COLO668 (cell line): Measurements from ENCODE around the gene PLXNA2.

Experiments
- DNase-seq: peaks from one replicate; lab custom pipeline; 2025; ENCODE audit not compliant: unreplicated experiment; lab: John Stamatoyannopoulos, UW

The PLXNA2 gene

GRCh38 chr1:208205216-208206013, 38.8 kb downstream of the PLXNA2 start:
- DNase-seq: peak; percentile 26

DNA sequence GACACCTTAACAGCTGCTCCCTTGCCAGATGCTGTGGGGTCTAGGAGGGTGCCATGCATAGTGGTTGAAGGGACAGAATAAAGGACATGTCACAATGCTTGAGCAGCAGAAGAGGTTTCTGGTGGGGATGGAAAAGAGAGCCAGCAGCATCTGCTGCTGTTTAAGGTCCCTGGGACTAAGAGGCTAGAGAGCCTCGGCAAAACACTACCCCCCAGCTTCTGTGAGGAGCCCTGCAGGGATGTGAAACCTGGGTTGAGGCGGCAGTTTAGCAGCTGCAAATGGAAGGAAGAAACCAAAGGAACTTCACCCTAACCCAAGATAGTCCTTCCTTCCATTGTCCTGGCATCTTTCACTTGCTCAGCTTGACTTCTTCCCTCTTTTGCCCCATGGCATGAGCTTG, 39.4 kb downstream of the PLXNA2 start:
- no peak for DNase-seq

DNA sequence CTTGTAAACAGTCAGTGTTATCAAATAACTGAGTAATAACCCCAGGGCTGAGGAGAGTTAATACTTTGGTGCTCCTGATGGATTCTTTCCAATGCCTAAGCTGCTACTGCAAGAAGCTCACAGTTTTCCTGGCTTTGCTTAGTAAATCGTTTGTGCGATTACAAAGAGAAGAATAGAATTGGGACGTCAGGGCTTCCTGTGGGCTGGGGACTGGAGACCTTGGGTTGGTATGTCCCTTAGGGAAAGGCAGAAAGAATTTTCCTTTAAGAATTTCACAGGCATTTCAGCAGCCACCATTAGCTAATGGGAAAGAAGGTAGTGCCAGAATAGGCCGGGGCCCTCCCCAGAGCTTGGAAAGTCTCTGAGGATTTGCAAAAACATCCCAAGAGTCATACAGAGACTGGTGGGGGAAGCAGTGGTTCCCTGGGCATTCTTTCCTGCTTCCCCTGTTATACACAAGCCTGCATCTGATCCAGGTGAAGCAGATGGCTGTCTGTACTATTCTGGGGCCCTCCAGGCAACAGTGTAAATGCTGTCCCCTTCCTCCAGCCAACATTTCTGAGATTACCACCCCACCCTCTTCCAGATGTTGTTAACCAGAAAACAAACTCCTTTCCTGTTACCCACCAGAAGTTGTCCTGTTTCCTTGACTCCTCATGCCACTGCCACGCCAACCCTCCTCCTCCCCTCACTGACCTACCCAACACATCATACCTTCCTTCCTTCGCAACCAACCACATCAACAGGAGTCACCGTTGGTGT, 40.2 kb downstream of the PLXNA2 start:
- no peak for DNase-seq

- peak; percentile 91 for DNase-seq
These were observed 40.9 kb downstream of the PLXNA2 start for GRCh38 chr1:208203127-208203847.

DNA sequence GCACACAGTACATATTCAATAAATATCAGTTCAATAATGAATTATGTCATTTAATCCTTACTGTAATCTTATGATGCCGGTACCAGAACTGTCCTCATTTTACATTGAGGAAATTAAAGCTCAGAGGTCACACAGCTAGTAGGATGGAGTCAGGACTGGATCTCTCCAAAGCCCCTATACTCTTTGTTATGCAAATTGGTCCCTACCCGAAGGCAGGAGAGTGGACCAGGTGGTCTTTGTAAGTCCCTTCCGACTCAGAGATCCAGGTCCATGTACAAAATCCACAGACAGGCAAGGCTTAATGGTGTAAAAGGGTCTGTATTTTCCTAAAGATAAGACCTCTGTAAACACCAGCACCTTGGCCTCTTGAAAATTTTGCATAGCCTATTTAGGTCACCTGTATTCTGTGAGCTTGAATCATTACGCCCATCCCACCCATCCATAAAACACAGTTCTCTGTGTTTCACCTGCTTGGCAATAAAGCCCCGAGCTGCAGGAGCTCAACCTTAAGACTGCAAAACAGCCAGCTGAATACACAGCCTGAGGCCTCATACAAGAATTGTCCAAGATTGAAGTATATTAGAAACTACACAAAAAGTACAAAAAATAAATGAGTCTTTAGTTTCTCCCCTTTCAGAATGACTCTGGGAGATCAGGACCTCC, 41.7 kb downstream of the PLXNA2 start:
- peak; percentile 54 for DNase-seq

DNA sequence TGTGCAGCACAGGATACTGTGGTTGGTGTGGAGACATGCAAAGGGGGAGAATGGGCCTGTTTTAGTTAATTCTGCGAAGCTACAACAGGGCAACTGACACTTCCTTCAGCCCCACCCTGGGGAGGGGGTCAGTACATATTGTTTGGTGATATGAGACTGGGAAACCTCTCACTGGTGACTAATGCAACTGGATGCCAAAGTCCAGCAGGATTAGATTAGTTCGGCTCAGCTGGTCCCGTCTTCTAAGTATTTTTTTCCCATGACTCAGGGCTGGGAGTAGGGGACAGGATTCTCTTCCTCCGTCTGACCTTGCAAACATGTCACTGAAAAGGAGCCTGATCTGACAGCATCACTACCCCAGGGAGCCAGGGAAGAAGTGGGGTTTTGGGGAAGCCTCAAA, 43.0 kb downstream of the PLXNA2 start:
- no peak for DNase-seq

- DNase-seq: no peak
These were observed 44.1 kb downstream of the PLXNA2 start for GRCh38 chr1:208200116-208200515.

- DNase-seq: no peak
These were observed 45.9 kb downstream of the PLXNA2 start for GRCh38 chr1:208198236-208198635.

GRCh38 chr1:208194944-208195343, 49.2 kb downstream of the PLXNA2 start:
- no peak for DNase-seq

DNA sequence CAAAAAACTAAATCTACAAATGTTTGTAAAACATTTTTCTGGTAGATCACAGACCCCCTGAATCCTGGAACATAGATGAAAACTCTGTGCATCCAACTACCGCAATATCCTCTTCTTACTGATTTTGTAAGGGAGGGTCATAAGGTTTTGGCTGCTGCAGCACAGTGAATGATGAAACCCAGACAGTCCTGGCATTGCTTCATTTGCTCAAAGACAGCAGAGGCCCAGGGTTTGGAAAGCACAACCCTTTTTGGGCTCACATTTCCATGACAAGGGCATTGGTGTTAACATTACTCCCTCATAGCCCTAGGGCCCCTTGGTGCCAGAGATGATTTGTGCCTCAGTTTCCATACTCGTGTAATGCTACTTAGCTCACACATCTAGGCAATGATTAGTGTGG, 51.2 kb downstream of the PLXNA2 start:
- DNase-seq: no peak

DNA sequence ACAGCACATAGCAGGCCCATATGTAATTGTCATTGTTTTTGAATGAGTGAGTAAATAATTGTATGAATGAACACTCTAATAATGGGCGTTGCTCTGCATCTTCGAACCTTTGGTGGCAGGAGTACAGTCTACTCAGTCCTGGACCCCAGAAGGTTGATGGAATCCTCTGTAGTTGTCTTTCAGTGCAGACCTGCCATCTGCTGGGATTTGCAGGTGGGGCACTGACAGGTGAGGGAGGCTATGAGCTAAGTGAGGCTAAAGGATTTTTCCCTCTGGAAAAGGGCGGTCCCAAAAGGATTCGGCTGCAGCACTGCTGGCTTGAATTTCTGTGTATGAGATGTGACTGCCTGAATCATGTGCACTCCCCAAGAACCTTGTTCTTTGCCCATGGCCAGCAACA, 53.4 kb downstream of the PLXNA2 start:
- DNase-seq: no peak

- DNase-seq: no peak
These were observed 54.5 kb downstream of the PLXNA2 start for GRCh38 chr1:208189716-208190115.

- DNase-seq: no peak
These were observed 55.0 kb downstream of the PLXNA2 start for GRCh38 chr1:208189183-208189582.

DNA sequence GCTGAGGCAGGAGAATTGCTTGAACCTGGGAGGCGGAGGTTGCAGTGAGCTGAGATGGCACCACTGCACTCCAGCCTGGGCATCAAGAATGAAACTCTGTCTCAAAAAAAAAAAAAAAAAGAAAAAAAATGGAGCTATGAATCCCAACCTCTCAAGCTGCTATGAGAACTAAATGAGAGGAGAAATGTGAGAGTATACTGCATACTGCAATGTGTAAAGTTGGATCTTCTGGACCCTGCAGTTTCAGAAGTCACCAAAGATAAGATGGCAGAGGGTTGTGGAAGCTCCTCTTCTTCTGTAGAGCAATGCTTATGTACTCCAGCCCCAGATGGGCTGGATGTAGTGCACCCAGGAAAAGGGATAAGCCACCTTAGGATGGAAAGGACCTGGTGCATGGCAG, 55.6 kb downstream of the PLXNA2 start:
- no peak for DNase-seq

GRCh38 chr1:208187499-208188041, 56.6 kb downstream of the PLXNA2 start:
- no peak for DNase-seq

DNA sequence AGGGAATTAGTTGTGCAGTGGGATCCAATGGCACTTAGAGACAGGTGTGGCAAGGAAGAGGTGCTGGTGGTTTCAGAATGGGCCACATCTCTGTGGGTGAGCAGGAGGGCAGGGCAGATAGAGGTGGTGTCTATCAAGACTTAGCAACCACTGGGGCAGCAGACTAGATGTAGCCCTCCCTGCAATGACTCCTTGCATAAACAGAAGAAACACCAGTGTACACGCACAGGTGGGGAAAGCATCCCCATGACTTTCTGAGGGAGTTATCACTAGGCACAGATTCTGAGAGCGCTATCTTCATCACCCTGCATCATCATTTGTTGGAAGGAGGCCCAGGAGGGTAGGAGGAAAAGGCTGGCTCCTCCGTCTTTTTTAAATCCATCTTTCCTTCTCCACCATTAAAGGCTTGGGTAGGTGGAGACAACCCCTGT, 58.4 kb downstream of the PLXNA2 start:
- DNase-seq: no peak

- no peak for DNase-seq
These were observed 59.1 kb downstream of the PLXNA2 start for GRCh38 chr1:208184966-208185654.

GRCh38 chr1:208183977-208184911, 59.9 kb downstream of the PLXNA2 start:
- no peak for DNase-seq
